Lower lobe of right lung (tissue), 2 donors: ENCODE results near the gene ZNF208. TPM values are rescaled to one million over a fixed set of nuclear protein-coding genes. Genes with fewer than 3 reads are reported as not detected.

ENCODE experiments used
- ATAC-seq, 2 donors: fragments of 200-7000 bp; cut with Tn5 transposase; one replicate each; pipeline ENCODE4 v1.9.1; 2020 to 2022; ENCODE audit warnings: mild to moderate bottlenecking in 2 of 2, moderate library complexity in 2 of 2
- DNase-seq: peaks from one replicate; pipeline ENCODE4 v3.0.0-alpha.2; 2020
- H3K27ac ChIP-seq: fragments of 200-600 bp; one replicate; pipeline ENCODE4 v1.8.0; 2022
- H3K27me3 ChIP-seq: fragments of 200-600 bp; one replicate; pipeline ENCODE4 v1.8.0; 2022; ENCODE audit warnings: low read depth
- H3K36me3 ChIP-seq: fragments of 200-600 bp; one replicate; pipeline ENCODE4 v1.8.0; 2022; ENCODE audit warnings: mild to moderate bottlenecking
- H3K4me1 ChIP-seq: fragments of 200-600 bp; one replicate; pipeline ENCODE4 v1.8.0; 2022
- H3K4me3 ChIP-seq: fragments of 200-600 bp; one replicate; pipeline ENCODE4 v1.8.0; 2022; ENCODE audit warnings: mild to moderate bottlenecking
- H3K9me3 ChIP-seq: fragments of 200-600 bp; one replicate; pipeline ENCODE4 v1.8.0; 2022
- intact Hi-C: fragments of 100-400 bp; cut with DNase I; formaldehyde crosslinking; loops from one replicate; pipeline ENCODE4 v1.11.0; 2022
- total RNA-seq: library from RNA; stranded (reverse); fragmentation: NEBNext Ultra II Directional; extraction: Animal tissue kit (Norgen Biotek cat#: 25700); gene quantifications from one replicate; pipeline ENCODE4 v1.2.1, GENCODE V29; 2021
- TF ChIP-seq, protein P1 (sequence below): fragments of 200-600 bp; IDR thresholded peaks from one replicate; pipeline ENCODE4 v1.8.0; 2022; ENCODE audit warnings: antibody characterized with exemption, mild to moderate bottlenecking
- donor health status: DM: no; HTN: yes; CAD: no; lungs with severe emphysema.

The ZNF208 gene
- total RNA-seq, 1 donor from 2014 or later, result 6.4 TPM

- Histone ChIP-seq H3K27ac (no peak overlapping the region), H3K27me3 (no peaks in the 10 kb centered on the region), H3K9me3 (peaks cover 77% of the 10 kb centered on the region), H3K36me3 (no peaks in the 10 kb centered on the region), H3K4me1 (no peaks in the 10 kb centered on the region), H3K4me3 (no peak overlapping the region)
- TF ChIP-seq, protein P1, sequence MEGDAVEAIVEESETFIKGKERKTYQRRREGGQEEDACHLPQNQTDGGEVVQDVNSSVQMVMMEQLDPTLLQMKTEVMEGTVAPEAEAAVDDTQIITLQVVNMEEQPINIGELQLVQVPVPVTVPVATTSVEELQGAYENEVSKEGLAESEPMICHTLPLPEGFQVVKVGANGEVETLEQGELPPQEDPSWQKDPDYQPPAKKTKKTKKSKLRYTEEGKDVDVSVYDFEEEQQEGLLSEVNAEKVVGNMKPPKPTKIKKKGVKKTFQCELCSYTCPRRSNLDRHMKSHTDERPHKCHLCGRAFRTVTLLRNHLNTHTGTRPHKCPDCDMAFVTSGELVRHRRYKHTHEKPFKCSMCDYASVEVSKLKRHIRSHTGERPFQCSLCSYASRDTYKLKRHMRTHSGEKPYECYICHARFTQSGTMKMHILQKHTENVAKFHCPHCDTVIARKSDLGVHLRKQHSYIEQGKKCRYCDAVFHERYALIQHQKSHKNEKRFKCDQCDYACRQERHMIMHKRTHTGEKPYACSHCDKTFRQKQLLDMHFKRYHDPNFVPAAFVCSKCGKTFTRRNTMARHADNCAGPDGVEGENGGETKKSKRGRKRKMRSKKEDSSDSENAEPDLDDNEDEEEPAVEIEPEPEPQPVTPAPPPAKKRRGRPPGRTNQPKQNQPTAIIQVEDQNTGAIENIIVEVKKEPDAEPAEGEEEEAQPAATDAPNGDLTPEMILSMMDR, result no peak
- intact Hi-C loops, result no loop called here
- DNase-seq (no peak), ATAC-seq (no peak)
Measured at GRCh38 chr19:21947775-21948174, 63.0 kb downstream of the ZNF208 start.

DNA sequence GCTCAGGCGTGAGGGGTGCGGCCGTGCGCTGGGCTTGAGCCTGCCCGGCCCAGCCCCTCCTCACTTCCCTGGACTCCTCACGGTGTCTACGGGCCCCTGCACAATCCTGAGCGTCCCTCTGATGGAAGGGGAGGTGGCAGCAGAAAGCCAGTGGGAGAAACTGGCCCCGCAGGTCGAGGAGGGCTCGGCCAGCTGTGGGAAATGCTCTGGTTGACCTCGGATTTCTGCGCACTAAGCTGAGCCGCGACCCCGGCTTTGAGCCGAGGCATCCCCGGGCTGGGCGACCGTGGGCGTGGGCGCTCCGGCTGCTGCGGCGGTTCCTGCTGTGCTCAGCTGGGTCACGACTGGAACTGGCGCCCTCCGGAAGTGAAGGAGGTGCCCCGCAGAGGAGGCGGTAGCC, 70.1 kb downstream of the ZNF208 start:
- DNase-seq (no peak), ATAC-seq (no peak)
- no peak overlapping the region for H3K4me3 ChIP-seq
- no peaks in the 10 kb centered on the region for H3K27me3 ChIP-seq
- H3K27ac ChIP-seq, result no peak overlapping the region
- intact Hi-C loops, result no loop called here
- no peaks in the 10 kb centered on the region for H3K4me1 ChIP-seq
- H3K9me3 ChIP-seq, result peaks cover 31% of the 10 kb centered on the region
- TF ChIP-seq, protein P1, result no peak
- no peaks in the 10 kb centered on the region for H3K36me3 ChIP-seq

GRCh38 chr19:21934593-21934992, 76.2 kb downstream of the ZNF208 start:
- ATAC-seq, result no peak
- no peak for DNase-seq
- intact Hi-C loops, result no loop called here
- TF ChIP-seq, protein P1, result no peak
- Histone ChIP-seq H3K4me1 (no peaks in the 10 kb centered on the region), H3K27ac (no peak overlapping the region), H3K27me3 (no peaks in the 10 kb centered on the region), H3K36me3 (no peaks in the 10 kb centered on the region), H3K4me3 (no peak overlapping the region), H3K9me3 (peaks cover 13% of the 10 kb centered on the region)

GRCh38 chr19:21934131-21934530, 76.6 kb downstream of the ZNF208 start:
- Histone ChIP-seq H3K4me1 (no peaks in the 10 kb centered on the region), H3K4me3 (no peak overlapping the region), H3K27me3 (no peaks in the 10 kb centered on the region), H3K9me3 (peaks cover 12% of the 10 kb centered on the region), H3K36me3 (no peaks in the 10 kb centered on the region), H3K27ac (no peak overlapping the region)
- intact Hi-C loops, result no loop called here
- ATAC-seq (no peak), DNase-seq (no peak)
- TF ChIP-seq, protein P1, result no peak

- no peak overlapping the region for H3K4me3 ChIP-seq
- H3K9me3 ChIP-seq, result peaks cover 19% of the 10 kb centered on the region
- intact Hi-C loops, result no loop called here
- no peaks in the 10 kb centered on the region for H3K4me1 ChIP-seq
- H3K36me3 ChIP-seq, result no peaks in the 10 kb centered on the region
- no peak for DNase-seq
- ATAC-seq, result no peak
- no peaks in the 10 kb centered on the region for H3K27me3 ChIP-seq
- H3K27ac ChIP-seq, result no peak overlapping the region
- TF ChIP-seq, protein P1, result no peak
Measured at GRCh38 chr19:21922276-21922675, 88.5 kb downstream of the ZNF208 start.

- no peaks in the 10 kb centered on the region for H3K36me3 ChIP-seq
- peaks cover 17% of the 10 kb centered on the region for H3K9me3 ChIP-seq
- DNase-seq (no peak), ATAC-seq (no peak)
- H3K4me1 ChIP-seq, result no peaks in the 10 kb centered on the region
- no peak overlapping the region for H3K4me3 ChIP-seq
- intact Hi-C loops, result no loop called here
- no peaks in the 10 kb centered on the region for H3K27me3 ChIP-seq
- TF ChIP-seq, protein P1, result no peak
- H3K27ac ChIP-seq, result no peak overlapping the region
Measured at GRCh38 chr19:21921691-21922180, 89.0 kb downstream of the ZNF208 start.
